ENCODE data around the gene FSIP1. TPM values are rescaled to one million over a fixed set of nuclear protein-coding genes. Genes with fewer than 3 reads are reported as not detected.

Gene FSIP1
- total and polyA plus RNA-seq, 12 donors = 0.15 to 4.4 (median 0.89) TPM

GRCh38 chr15:39629906-39630305 is 152.7 kb downstream of the FSIP1 start:
- no peak for DNase-seq
- no peaks in the 10 kb centered on the region for H3K36me3 ChIP-seq
- WGBS, 2 donors = 83 to 87% methylated on average over 3 of the region's 3 CpGs
- H3K9me3 ChIP-seq = no peaks in the 10 kb centered on the region
- H3K4me3 ChIP-seq = no peak overlapping the region
- H3K4me1 ChIP-seq = peaks cover 16 to 59% (median 36%) of the 10 kb centered on the region in 9 donors
- no peak for TF ChIP-seq CTCF (IDR thresholded peaks at IDR 0.05)
- H3K27ac ChIP-seq = peak overlapping the region in 5 of 10 donors; percentile 69 to 88 (median 81)
- intact Hi-C loops (cut with DNase I) = loop anchor here in 2 of 10 donors (5.0 to 10.0 kb wide), 2 partner anchors 57 to 125 kb away; no protein-coding TSS in a partner anchor
- no peak for ATAC-seq
- no peaks in the 10 kb centered on the region for H3K27me3 ChIP-seq

GRCh38 chr15:39629371-39629770 is 153.3 kb downstream of the FSIP1 start:
- no peak for DNase-seq
- no peak for ATAC-seq
- Histone ChIP-seq H3K27ac (peak overlapping the region in 9 of 10 donors; percentile 69 to 88 (median 81)), H3K36me3 (no peaks in the 10 kb centered on the region), H3K27me3 (no peaks in the 10 kb centered on the region), H3K4me3 (no peak overlapping the region), H3K4me1 (peaks cover 19 to 65% (median 42%) of the 10 kb centered on the region in 9 donors), H3K9me3 (no peaks in the 10 kb centered on the region)
- intact Hi-C loops (cut with DNase I) = loop anchor here in 2 of 10 donors (5.0 to 10.0 kb wide), 2 partner anchors 58 to 125 kb away; no protein-coding TSS in a partner anchor
- no peak for TF ChIP-seq CTCF (IDR thresholded peaks at IDR 0.05)
- 56 to 65% methylated on average over 5 of the region's 5 CpGs for WGBS, 2 donors

- peak overlapping the region; percentile 32 to 88 (median 78) for H3K27ac ChIP-seq
- H3K9me3 ChIP-seq = no peaks in the 10 kb centered on the region
- DNase-seq = no peak
- no peaks in the 10 kb centered on the region for H3K27me3 ChIP-seq
- peaks cover 21 to 71% (median 47%) of the 10 kb centered on the region in 9 donors for H3K4me1 ChIP-seq
- H3K36me3 ChIP-seq = no peaks in the 10 kb centered on the region
- H3K4me3 ChIP-seq = no peak overlapping the region
- intact Hi-C loops (cut with DNase I) = loop anchor here in 2 of 10 donors (5.0 to 10.0 kb wide), 2 partner anchors 59 to 126 kb away; no protein-coding TSS in a partner anchor
- peak in 1 of 8 donors; percentile 20 for ATAC-seq
- TF ChIP-seq CTCF (IDR thresholded peaks at IDR 0.05) = no peak
- 34 to 51% methylated on average over 9 of the region's 9 CpGs for whole genome bisulfite sequencing, 2 donors
These were observed 153.9 kb downstream of the FSIP1 start for GRCh38 chr15:39628546-39629257.

- intact Hi-C loops (cut with DNase I) = loop anchor here in 2 of 10 donors (5.0 to 10.0 kb wide), 2 partner anchors 59 to 127 kb away; no protein-coding TSS in a partner anchor
- DNase-seq (peak in 1 of 2 donors; percentile 48), ATAC-seq (peak; percentile 65 to 82 (median 75))
- H3K4me1 ChIP-seq = peaks cover 21 to 73% (median 47%) of the 10 kb centered on the region in 9 donors
- TF ChIP-seq CTCF (IDR thresholded peaks at IDR 0.05) = peak; percentile 10 to 67 (median 45)
- WGBS, 2 donors = 46 to 49% methylated on average over 5 of the region's 5 CpGs
- no peaks in the 10 kb centered on the region for H3K9me3 ChIP-seq
- H3K27me3 ChIP-seq = no peaks in the 10 kb centered on the region
- H3K36me3 ChIP-seq = no peaks in the 10 kb centered on the region
- H3K4me3 ChIP-seq = no peak overlapping the region
- H3K27ac ChIP-seq = peak overlapping the region; percentile 32 to 88 (median 78)
These were observed 154.5 kb downstream of the FSIP1 start for GRCh38 chr15:39628144-39628508.

All from heart right ventricle (tissue), 16 donors.